HEK293 (cell line): ENCODE results near the gene MTCL1.

ENCODE experiments used
- CTCF ChIA-PET: fragments of 350-600 bp; formaldehyde crosslinking; extraction: SDS; loops from one replicate; lab custom pipeline; 2021; ENCODE audit warnings: antibody characterized with exemption; lab: Yijun Ruan, JAX
- POLR2A ChIA-PET: fragments of 300-600 bp; formaldehyde crosslinking; extraction: SDS; loops from one replicate; lab custom pipeline; 2020; ENCODE audit warnings: antibody characterized with exemption, inconsistent platforms; lab: Yijun Ruan, JAX
- H3K27ac ChIP-seq: fragments of 200-500 bp; sonication (Bioruptor generic); 2 replicates; pipeline ENCODE4 v1.5.1; 2014; ENCODE audit warnings: low read depth, low read length, control low read depth, inconsistent platforms; ENCODE audit errors: extremely low read depth
- H3K36me3 ChIP-seq, 2 experiments: fragments of 200-500 bp in 1 of 2; sonication (Bioruptor generic) in 1 of 2; 1 replicate in 1 of 2; 2 replicates in 1 of 2; pipeline ENCODE4 v1.5.1; 2014 to 2017; ENCODE audit warnings: inconsistent platforms in 2 of 2, low read length in 2 of 2; ENCODE audit not compliant: control insufficient read depth in 2 of 2, insufficient read depth in 1 of 2
- H3K4me1 ChIP-seq: fragments of 200-500 bp; sonication (Bioruptor generic); 2 replicates; pipeline ENCODE4 v1.5.1; 2014; ENCODE audit warnings: mild to moderate bottlenecking, low read length, inconsistent platforms; ENCODE audit not compliant: control insufficient read depth, insufficient read depth
- H3K4me3 ChIP-seq: 2 replicates; pipeline ENCODE4 v1.5.1; 2011; ENCODE audit warnings: low read depth, mild to moderate bottlenecking, control low read depth, low read length, moderate library complexity
- H3K9me3 ChIP-seq: fragments of 200-500 bp; sonication (Bioruptor generic); 2 replicates; pipeline ENCODE4 v1.5.1; 2014; ENCODE audit warnings: low read depth, low read length, inconsistent platforms; ENCODE audit not compliant: control insufficient read depth, insufficient read depth
- GLI4 ChIP-seq: fragments of 450-650 bp; formaldehyde crosslinking; IDR thresholded peaks from 2 replicates; pipeline ENCODE4 v1.5.1; 2016; ENCODE audit warnings: missing biosample characterization, missing genetic modification characterization
- KLF7 ChIP-seq: fragments of 450-650 bp; formaldehyde crosslinking; IDR thresholded peaks from 2 replicates; pipeline ENCODE4 v1.5.1; 2016; ENCODE audit warnings: missing biosample characterization, missing genetic modification characterization, borderline replicate concordance
- OVOL3 ChIP-seq: fragments of 450-650 bp; formaldehyde crosslinking; IDR thresholded peaks from 2 replicates; pipeline ENCODE4 v1.5.1; 2016; ENCODE audit warnings: missing biosample characterization, missing genetic modification characterization
- ZEB2 ChIP-seq: fragments of 450-650 bp; formaldehyde crosslinking; IDR thresholded peaks from 2 replicates; pipeline ENCODE4 v1.5.1; 2016; ENCODE audit warnings: missing biosample characterization, missing genetic modification characterization
- ZNF121 ChIP-seq: fragments of 450-650 bp; formaldehyde crosslinking; IDR thresholded peaks from 2 replicates; pipeline ENCODE4 v1.5.1; 2016; ENCODE audit warnings: missing biosample characterization, missing genetic modification characterization
- ZNF26 ChIP-seq: fragments of 450-650 bp; formaldehyde crosslinking; IDR thresholded peaks from 2 replicates; pipeline ENCODE4 v1.5.1; 2016; ENCODE audit warnings: missing biosample characterization, missing genetic modification characterization
- ZNF266 ChIP-seq: fragments of 450-650 bp; formaldehyde crosslinking; IDR thresholded peaks from 2 replicates; pipeline ENCODE4 v1.5.1; 2016; ENCODE audit warnings: missing biosample characterization, missing genetic modification characterization, low read depth
- ZNF274 ChIP-seq, 2 experiments: fragments of 200-500 bp in 1 of 2; fragments of 450-650 bp in 1 of 2; sonication (Bioruptor generic) in 1 of 2; formaldehyde crosslinking in 1 of 2; IDR thresholded peaks; 2 replicates each; pipeline versions ENCODE4 v1.5.1 to v1.6.1; 2014 to 2016; ENCODE audit warnings: borderline replicate concordance in 1 of 2, inconsistent platforms in 1 of 2, low read length in 1 of 2, missing biosample characterization in 1 of 2, missing genetic modification characterization in 1 of 2
- ZNF324 ChIP-seq: fragments of 450-650 bp; formaldehyde crosslinking; IDR thresholded peaks from 2 replicates; pipeline ENCODE4 v1.5.1; 2016; ENCODE audit warnings: missing biosample characterization, missing genetic modification characterization
- ZNF394 ChIP-seq: fragments of 450-650 bp; formaldehyde crosslinking; IDR thresholded peaks from 2 replicates; pipeline ENCODE4 v1.5.1; 2016; ENCODE audit warnings: missing biosample characterization, missing genetic modification characterization, mild to moderate bottlenecking, moderate library complexity, borderline replicate concordance
- ZNF398 ChIP-seq: fragments of 450-650 bp; formaldehyde crosslinking; IDR thresholded peaks from 2 replicates; pipeline ENCODE4 v1.5.1; 2017; ENCODE audit warnings: missing biosample characterization, missing genetic modification characterization
- ZNF530 ChIP-seq: fragments of 450-650 bp; formaldehyde crosslinking; IDR thresholded peaks from 2 replicates; pipeline ENCODE4 v1.5.1; 2016; ENCODE audit warnings: low read depth, missing biosample characterization, missing genetic modification characterization
- ZNF560 ChIP-seq: fragments of 450-650 bp; formaldehyde crosslinking; IDR thresholded peaks from 2 replicates; pipeline ENCODE4 v1.5.1; 2017; ENCODE audit warnings: missing biosample characterization, missing genetic modification characterization, borderline replicate concordance
- ZNF561 ChIP-seq: fragments of 450-650 bp; IDR thresholded peaks from 2 replicates; pipeline ENCODE4 v1.5.1; 2018; ENCODE audit warnings: missing biosample characterization, missing genetic modification characterization, borderline replicate concordance
- ZNF596 ChIP-seq: fragments of 450-650 bp; IDR thresholded peaks from 2 replicates; pipeline ENCODE4 v1.5.0; 2018; ENCODE audit warnings: missing biosample characterization, mild to moderate bottlenecking, missing genetic modification characterization, moderate library complexity
- ZNF621 ChIP-seq: fragments of 450-650 bp; formaldehyde crosslinking; IDR thresholded peaks from 2 replicates; pipeline ENCODE4 v1.5.1; 2017; ENCODE audit warnings: missing biosample characterization, missing genetic modification characterization
- ZNF629 ChIP-seq: fragments of 450-650 bp; formaldehyde crosslinking; IDR thresholded peaks from 2 replicates; pipeline ENCODE4 v1.5.1; 2017; ENCODE audit warnings: missing biosample characterization, missing genetic modification characterization
- ZSCAN30 ChIP-seq: fragments of 450-650 bp; IDR thresholded peaks from 2 replicates; pipeline ENCODE4 v1.5.1; 2018; ENCODE audit warnings: missing biosample characterization, mild to moderate bottlenecking, missing genetic modification characterization, moderate library complexity
- TF ChIP-seq, protein P1 (sequence below): fragments of 450-650 bp; formaldehyde crosslinking; IDR thresholded peaks from 2 replicates; pipeline ENCODE4 v1.5.1; 2016; ENCODE audit warnings: missing biosample characterization, missing genetic modification characterization, low read depth

MTCL1 gene

DNA sequence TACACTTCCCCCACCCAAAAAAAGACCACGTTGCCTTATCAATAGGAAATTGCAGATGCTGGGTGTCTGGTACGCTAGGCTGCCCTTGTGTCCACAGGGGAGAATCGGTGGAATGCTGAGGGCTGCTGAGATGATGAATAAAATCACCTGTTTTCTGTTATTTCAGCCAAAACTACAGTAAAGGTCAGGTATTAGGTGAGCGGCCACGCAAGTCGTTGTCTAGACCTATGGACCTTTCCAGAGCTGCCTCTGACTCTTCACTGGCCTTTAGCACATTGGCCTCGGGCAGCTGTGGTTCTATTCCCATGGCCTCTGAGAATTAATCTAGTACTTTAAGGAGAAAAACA, 89.6 kb downstream of the MTCL1 start:
- peaks cover 0 to 27% of the 10 kb centered on the region in 2 experiments; a peak in 1 of 3 replicates for H3K36me3 ChIP-seq
- ChIA-PET POLR2A (no interaction called here), CTCF (interaction anchor here (1.1 kb wide), 1 partner anchor 193 kb away, joined by 3 read pairs; no protein-coding TSS in a partner anchor)
- TF ChIP-seq KLF7 (tag by site-specific recombination) (no peak), ZEB2 (tag by site-specific recombination) (no peak), ZNF394 (tag by site-specific recombination) (no peak), ZNF324 (tag by site-specific recombination) (no peak), ZSCAN30 (no peak), ZNF121 (tag by site-specific recombination) (no peak), ZNF561 (tag by site-specific recombination) (no peak)
- TF ChIP-seq, protein P1, sequence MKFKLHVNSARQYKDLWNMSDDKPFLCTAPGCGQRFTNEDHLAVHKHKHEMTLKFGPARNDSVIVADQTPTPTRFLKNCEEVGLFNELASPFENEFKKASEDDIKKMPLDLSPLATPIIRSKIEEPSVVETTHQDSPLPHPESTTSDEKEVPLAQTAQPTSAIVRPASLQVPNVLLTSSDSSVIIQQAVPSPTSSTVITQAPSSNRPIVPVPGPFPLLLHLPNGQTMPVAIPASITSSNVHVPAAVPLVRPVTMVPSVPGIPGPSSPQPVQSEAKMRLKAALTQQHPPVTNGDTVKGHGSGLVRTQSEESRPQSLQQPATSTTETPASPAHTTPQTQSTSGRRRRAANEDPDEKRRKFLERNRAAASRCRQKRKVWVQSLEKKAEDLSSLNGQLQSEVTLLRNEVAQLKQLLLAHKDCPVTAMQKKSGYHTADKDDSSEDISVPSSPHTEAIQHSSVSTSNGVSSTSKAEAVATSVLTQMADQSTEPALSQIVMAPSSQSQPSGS = no peak
- H3K4me3 ChIP-seq = no peak overlapping the region
- H3K9me3 ChIP-seq = no peaks in the 10 kb centered on the region
- H3K4me1 ChIP-seq = no peaks in the 10 kb centered on the region
- no peak overlapping the region for H3K27ac ChIP-seq

GRCh38 chr18:8795586-8796325, 90.4 kb downstream of the MTCL1 start:
- no peaks in the 10 kb centered on the region for H3K9me3 ChIP-seq
- ChIA-PET CTCF (interaction anchor here (0.5 to 1.1 kb wide), 3 partner anchors 12 to 262 kb away, joined by 3 to 7 read pairs (median 4); no protein-coding TSS in a partner anchor), POLR2A (no interaction called here)
- no peak for TF ChIP-seq ZNF26
- no peak for TF ChIP-seq ZNF324 (tag by site-specific recombination)
- TF ChIP-seq ZNF274 (IDR thresholded peaks at IDR 0.05; ENCODE audit: low read length) = no peak
- no peak for TF ChIP-seq ZNF274 (tag by site-specific recombination; IDR thresholded peaks at IDR 0.05; ENCODE audit: borderline replicate concordance)
- TF ChIP-seq OVOL3 (tag by site-specific recombination) = no peak
- TF ChIP-seq ZNF629 (tag by site-specific recombination) = no peak
- no peak for TF ChIP-seq ZNF530 (tag by site-specific recombination)
- no peak for TF ChIP-seq ZNF621 (tag by site-specific recombination)
- no peak for TF ChIP-seq GLI4 (tag by site-specific recombination)
- TF ChIP-seq ZNF560 = no peak
- no peak for TF ChIP-seq ZNF596 (tag by site-specific recombination)
- TF ChIP-seq ZNF398 (tag by site-specific recombination) = no peak
- TF ChIP-seq ZNF266 (tag by site-specific recombination) = no peak
- H3K36me3 ChIP-seq = peaks cover 0 to 33% of the 10 kb centered on the region in 2 experiments; a peak in 1 of 3 replicates
- H3K4me3 ChIP-seq = no peak overlapping the region
- no peaks in the 10 kb centered on the region for H3K4me1 ChIP-seq
- no peak overlapping the region for H3K27ac ChIP-seq
